Vagina (tissue), 2 donors: Measurements from ENCODE around the gene MAPK14.

Experiments
- POLR2A ChIP-seq, 2 donors: fragments of 450-650 bp; IDR thresholded peaks; one replicate each; pipeline ENCODE4 v1.6.1; 2017; ENCODE audit warnings: antibody characterized with exemption in 2 of 2, mild to moderate bottlenecking in 2 of 2, moderate library complexity in 2 of 2
- TF ChIP-seq, protein P1 (sequence below), 3 experiments: fragments of 450-650 bp in 2 of 3; fragments of 200-600 bp in 1 of 3; sonication (generic) in 1 of 3; IDR thresholded peaks; one replicate each; pipeline ENCODE4 v1.5.1; 2017 to 2019; ENCODE audit warnings: antibody characterized with exemption in 3 of 3, mild to moderate bottlenecking in 2 of 3, moderate library complexity in 2 of 3

- TF ChIP-seq, protein P1, sequence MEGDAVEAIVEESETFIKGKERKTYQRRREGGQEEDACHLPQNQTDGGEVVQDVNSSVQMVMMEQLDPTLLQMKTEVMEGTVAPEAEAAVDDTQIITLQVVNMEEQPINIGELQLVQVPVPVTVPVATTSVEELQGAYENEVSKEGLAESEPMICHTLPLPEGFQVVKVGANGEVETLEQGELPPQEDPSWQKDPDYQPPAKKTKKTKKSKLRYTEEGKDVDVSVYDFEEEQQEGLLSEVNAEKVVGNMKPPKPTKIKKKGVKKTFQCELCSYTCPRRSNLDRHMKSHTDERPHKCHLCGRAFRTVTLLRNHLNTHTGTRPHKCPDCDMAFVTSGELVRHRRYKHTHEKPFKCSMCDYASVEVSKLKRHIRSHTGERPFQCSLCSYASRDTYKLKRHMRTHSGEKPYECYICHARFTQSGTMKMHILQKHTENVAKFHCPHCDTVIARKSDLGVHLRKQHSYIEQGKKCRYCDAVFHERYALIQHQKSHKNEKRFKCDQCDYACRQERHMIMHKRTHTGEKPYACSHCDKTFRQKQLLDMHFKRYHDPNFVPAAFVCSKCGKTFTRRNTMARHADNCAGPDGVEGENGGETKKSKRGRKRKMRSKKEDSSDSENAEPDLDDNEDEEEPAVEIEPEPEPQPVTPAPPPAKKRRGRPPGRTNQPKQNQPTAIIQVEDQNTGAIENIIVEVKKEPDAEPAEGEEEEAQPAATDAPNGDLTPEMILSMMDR (IDR thresholded peaks at IDR 0.05): no peak
- no peak for TF ChIP-seq POLR2A (IDR thresholded peaks at IDR 0.05)
Observed at GRCh38 chr6:36035225-36035624, 7.6 kb downstream of the MAPK14 start.
